HepG2 (cell line): ENCODE data around the gene XRCC1. TPM values are rescaled to one million over a fixed set of nuclear protein-coding genes. Genes with fewer than 3 reads are reported as not detected.
A peak's percentile ranks its signal among the peaks of the same experiment; 100 is the strongest.

Source experiments
- DZIP1 ChIP-seq: sonication (generic); formaldehyde crosslinking; IDR thresholded peaks from 2 replicates; pipeline ENCODE4 v1.5.0; 2020; ENCODE audit warnings: mild to moderate bottlenecking, missing genetic modification reagents
- ERF ChIP-seq: IDR thresholded peaks from 2 replicates; pipeline ENCODE4 v1.6.1; 2018; ENCODE audit warnings: missing biosample characterization, missing genetic modification reagents
- FOXA1 ChIP-seq, 2 experiments: fragments of 450-650 bp in 1 of 2; sonication (generic) in 1 of 2; formaldehyde crosslinking in 1 of 2; IDR thresholded peaks; 2 replicates each; pipeline versions ENCODE4 v1.4.0 to v1.6.1; 2016 to 2020; ENCODE audit warnings: missing genetic modification reagents in 1 of 2
- GTF2F1 ChIP-seq: fragments of 150-350 bp; IDR thresholded peaks from 2 replicates; pipeline ENCODE4 v1.6.1; 2014; ENCODE audit warnings: low read length
- HDAC1 ChIP-seq: sonication (generic); formaldehyde crosslinking; IDR thresholded peaks from 2 replicates; pipeline ENCODE4 v1.5.1; 2020; ENCODE audit warnings: mild to moderate bottlenecking, missing genetic modification reagents
- NAIF1 ChIP-seq: sonication (generic); formaldehyde crosslinking; IDR thresholded peaks from 2 replicates; pipeline ENCODE4 v1.5.0; 2020; ENCODE audit warnings: mild to moderate bottlenecking, missing genetic modification reagents, borderline replicate concordance
- NFYC ChIP-seq: IDR thresholded peaks from 2 replicates; pipeline ENCODE4 v1.6.1; 2016; ENCODE audit warnings: missing genetic modification reagents, missing compliant biosample characterization
- NR2F6 ChIP-seq, 2 experiments: IDR thresholded peaks; 2 replicates each; pipeline ENCODE4 v1.6.1; 2016; ENCODE audit warnings: antibody characterized with exemption in 1 of 2, mild to moderate bottlenecking in 1 of 2
- POGZ ChIP-seq: sonication (generic); formaldehyde crosslinking; IDR thresholded peaks from 2 replicates; pipeline ENCODE4 v1.4.0; 2020; ENCODE audit warnings: mild to moderate bottlenecking, missing genetic modification reagents
- PPARG ChIP-seq: conservative IDR thresholded peaks from 2 replicates; pipeline ENCODE4 v1.6.1; 2016; ENCODE audit warnings: missing biosample characterization, missing genetic modification reagents
- SAP130 ChIP-seq: IDR thresholded peaks from 2 replicates; pipeline ENCODE4 v1.6.1; 2016; ENCODE audit warnings: low read depth
- TARDBP ChIP-seq: sonication (generic); formaldehyde crosslinking; IDR thresholded peaks from 2 replicates; pipeline ENCODE4 v1.8.0; 2022; ENCODE audit warnings: mild to moderate bottlenecking, missing genetic modification reagents
- ZFP36L2 ChIP-seq: sonication (generic); formaldehyde crosslinking; IDR thresholded peaks from 2 replicates; pipeline ENCODE4 v1.4.0; 2020; ENCODE audit warnings: missing genetic modification reagents
- ZNF232 ChIP-seq: sonication (generic); formaldehyde crosslinking; IDR thresholded peaks from 2 replicates; pipeline ENCODE4 v1.4.0; 2020; ENCODE audit warnings: missing genetic modification reagents, borderline replicate concordance
- ZNF570 ChIP-seq: sonication (generic); formaldehyde crosslinking; IDR thresholded peaks from 2 replicates; pipeline ENCODE4 v1.4.0; 2020; ENCODE audit warnings: mild to moderate bottlenecking, missing genetic modification reagents, borderline replicate concordance
- ZNF597 ChIP-seq: sonication (generic); formaldehyde crosslinking; IDR thresholded peaks from 2 replicates; pipeline ENCODE4 v1.5.0; 2020; ENCODE audit warnings: missing genetic modification reagents
- ZNF619 ChIP-seq: sonication (generic); formaldehyde crosslinking; IDR thresholded peaks from 2 replicates; pipeline ENCODE4 v1.4.0; 2020; ENCODE audit warnings: mild to moderate bottlenecking, missing genetic modification reagents
- ZNF639 ChIP-seq: conservative IDR thresholded peaks from 2 replicates; pipeline ENCODE4 v1.6.1; 2018; ENCODE audit warnings: missing genetic modification reagents
- polyA plus RNA-seq, 8 experiments: library from polyadenylated mRNA; depleted of rRNA in 3 of 8; stranded (reverse) in 7 of 8; unstranded in 1 of 8; fragments of >200 nt; fragmentation: Illumina TruSeq in 4 of 8; extraction: Trizol in 4 of 8; gene quantifications; 2 replicates each; pipeline versions ENCODE4 v1.2.1 to v1.2.3, GENCODE V29; 2011 to 2016; ENCODE audit warnings: low read depth in 4 of 8, missing spikeins in 1 of 8, mixed read lengths in 1 of 8; ENCODE audit not compliant: insufficient read depth in 1 of 8
- total RNA-seq, 5 experiments: library from RNA; depleted of rRNA; stranded (reverse); fragments of >200 nt; fragmentation: Illumina TruSeq; extraction: Trizol; gene quantifications; 2 replicates each; pipeline ENCODE4 v1.2.3, GENCODE V29; 2016; ENCODE audit warnings: low read depth in 1 of 5
- TF ChIP-seq, protein P1 (sequence below): sonication (generic); formaldehyde crosslinking; IDR thresholded peaks from 2 replicates; pipeline ENCODE4 v1.5.1; 2020; ENCODE audit warnings: mild to moderate bottlenecking, missing genetic modification reagents

XRCC1 gene
- total and polyA plus RNA-seq, 2 of the 13 experiments (the other 11 are each of a cell fraction or from before 2014, with no cell fraction given): 24.7 to 26.3 TPM

GRCh38 chr19:43595999-43596841, 20.9 kb upstream of the XRCC1 start, which contains the start of the genes IRGQ and ZNF576 (continued):
- TF ChIP-seq ZNF619 (CRISPR knock-in tag): peak; percentile 54; the same call in 1 of the 2 replicates
- TF ChIP-seq NAIF1 (CRISPR knock-in tag): 0 out of 2 replicates have a peak, but pooled peaks have one; percentile 66
- peak; percentile 70 for TF ChIP-seq NR2F6 (IDR thresholded peaks at IDR 0.05)
- peak; percentile 72 for TF ChIP-seq NR2F6 (CRISPR knock-in tag; IDR thresholded peaks at IDR 0.05)
- TF ChIP-seq FOXA1 (IDR thresholded peaks at IDR 0.05): no peak
- no peak for TF ChIP-seq FOXA1 (CRISPR knock-in tag; IDR thresholded peaks at IDR 0.05)
- no peak for TF ChIP-seq ZNF570 (CRISPR knock-in tag)
- TF ChIP-seq GTF2F1: no peak
- TF ChIP-seq SAP130: peak; percentile 85
- peak; percentile 86 for TF ChIP-seq TARDBP
- peak; percentile 97 for TF ChIP-seq ZNF639
- 0 out of 2 replicates have a peak, but pooled peaks have one; percentile 46 for TF ChIP-seq DZIP1 (CRISPR knock-in tag)
- no peak for TF ChIP-seq ZFP36L2 (CRISPR knock-in tag)
- 0 out of 2 replicates have a peak, but pooled peaks have one; percentile 11 for TF ChIP-seq NFYC
- TF ChIP-seq ERF (CRISPR knock-in tag): peak; percentile 52; the same call in 1 of the 2 replicates
- 0 out of 2 replicates have a peak, but pooled peaks have one; percentile 29 for TF ChIP-seq POGZ (CRISPR knock-in tag)
- TF ChIP-seq, protein P1, sequence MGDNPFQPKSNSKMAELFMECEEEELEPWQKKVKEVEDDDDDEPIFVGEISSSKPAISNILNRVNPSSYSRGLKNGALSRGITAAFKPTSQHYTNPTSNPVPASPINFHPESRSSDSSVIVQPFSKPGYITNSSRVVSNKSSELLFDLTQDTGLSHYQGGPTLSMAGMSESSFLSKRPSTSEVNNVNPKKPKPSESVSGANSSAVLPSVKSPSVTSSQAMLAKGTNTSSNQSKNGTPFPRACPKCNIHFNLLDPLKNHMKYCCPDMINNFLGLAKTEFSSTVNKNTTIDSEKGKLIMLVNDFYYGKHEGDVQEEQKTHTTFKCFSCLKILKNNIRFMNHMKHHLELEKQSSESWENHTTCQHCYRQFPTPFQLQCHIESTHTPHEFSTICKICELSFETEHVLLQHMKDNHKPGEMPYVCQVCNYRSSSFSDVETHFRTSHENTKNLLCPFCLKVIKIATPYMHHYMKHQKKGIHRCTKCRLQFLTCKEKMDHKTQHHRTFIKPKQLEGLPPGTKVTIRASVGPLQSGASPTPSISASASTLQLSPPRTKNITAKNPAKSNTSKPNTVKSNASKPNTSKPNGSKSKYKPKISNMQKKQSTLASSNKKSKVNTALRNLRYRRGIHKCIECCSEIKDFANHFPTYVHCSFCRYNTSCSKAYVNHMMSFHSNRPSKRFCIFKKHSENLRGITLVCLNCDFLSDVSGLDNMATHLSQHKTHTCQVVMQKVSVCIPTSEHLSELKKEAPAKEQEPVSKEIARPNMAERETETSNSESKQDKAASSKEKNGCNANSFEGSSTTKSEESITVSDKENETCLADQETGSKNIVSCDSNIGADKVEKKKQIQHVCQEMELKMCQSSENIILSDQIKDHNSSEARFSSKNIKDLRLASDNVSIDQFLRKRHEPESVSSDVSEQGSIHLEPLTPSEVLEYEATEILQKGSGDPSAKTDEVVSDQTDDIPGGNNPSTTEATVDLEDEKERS (CRISPR knock-in tag): 0 out of 2 replicates have a peak, but pooled peaks have one; percentile 4
- TF ChIP-seq ZNF232: no peak
- peak; percentile 81 for TF ChIP-seq HDAC1
- TF ChIP-seq ZNF597 (CRISPR knock-in tag): no peak
- peak; percentile 26 for TF ChIP-seq PPARG
